Activated CD8-positive, alpha-beta T cell treated with anti-CD3 and anti-CD28 coated beads, Interleukin-2, amount 10 ng/mL, durations not matched to agents 7 days and 5 days (primary cell): ENCODE results near the gene ERLEC1. TPM values are rescaled to one million over a fixed set of nuclear protein-coding genes. Genes with fewer than 3 reads are reported as not detected.
"Not testable (repeated sequence)": the region's sequence is repeated elsewhere in the genome, so short reads cannot be mapped to it uniquely, and the experiment has no call there.

ENCODE experiments used
- ATAC-seq: fragments of 150-1000 bp; cut with Tn5 transposase; one replicate; pipeline ENCODE4 v1.10.0; 2021; ENCODE audit warnings: moderate library complexity
- CTCF ChIA-PET: fragments of 350-600 bp; sonication (Branson Sonifier 250); formaldehyde crosslinking; loops from one replicate; lab custom pipeline; 2021; ENCODE audit warnings: antibody characterized with exemption; lab: Charles Lee
- POLR2A ChIA-PET: fragments of 350-600 bp; sonication (Branson Sonifier 250); formaldehyde crosslinking; loops from one replicate; lab custom pipeline; 2021; ENCODE audit warnings: antibody characterized with exemption; lab: Charles Lee
- DNase-seq: peaks from one replicate; pipeline ENCODE4 v3.0.0-alpha.2; 2020
- H3K27ac Mint-ChIP-seq: one replicate; pipeline ENCODE4 v1.8.0; 2021; ENCODE audit warnings: mild to moderate bottlenecking, mixed read lengths
- H3K27me3 Mint-ChIP-seq: one replicate; pipeline ENCODE4 v1.8.0; 2021; ENCODE audit warnings: low read depth, mixed read lengths
- H3K36me3 Mint-ChIP-seq: one replicate; pipeline ENCODE4 v1.8.0; 2021; ENCODE audit warnings: low read depth, mixed read lengths
- H3K4me1 Mint-ChIP-seq: one replicate; pipeline ENCODE4 v1.8.0; 2021; ENCODE audit warnings: low read depth, mixed read lengths
- H3K4me3 Mint-ChIP-seq: one replicate; pipeline ENCODE4 v1.8.0; 2021; ENCODE audit warnings: mild to moderate bottlenecking, mixed read lengths
- H3K9me3 Mint-ChIP-seq: one replicate; pipeline ENCODE4 v1.8.0; 2022; ENCODE audit warnings: mixed read lengths; ENCODE audit not compliant: insufficient read depth
- total RNA-seq, 2 experiments: library from RNA; stranded (reverse); gene quantifications; one replicate each; pipeline ENCODE4 v1.2.3, GENCODE V29; 2021

The ERLEC1 gene
- total RNA-seq, 2 experiments from 2014 or later = 19.5 to 20.9 TPM

DNA sequence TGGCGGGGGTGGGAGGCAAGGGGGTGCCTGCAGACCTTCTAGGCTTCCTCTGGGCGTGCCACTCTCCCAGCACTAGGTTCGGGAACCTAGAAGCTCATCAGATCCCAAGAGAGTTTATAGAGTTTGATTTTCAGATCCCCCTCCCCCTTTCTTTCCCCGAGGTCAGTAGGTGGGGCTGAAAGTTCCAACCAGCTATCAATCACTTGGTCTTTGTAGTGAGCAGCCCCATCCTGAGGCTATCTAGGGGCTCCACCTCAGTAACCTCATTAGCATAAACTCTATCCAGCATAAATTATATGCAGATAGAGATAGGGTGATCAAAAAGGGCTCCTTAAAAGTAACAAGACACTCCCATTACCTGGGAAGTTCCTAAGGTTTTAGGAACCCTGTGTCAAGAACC, 32.8 kb downstream of the ERLEC1 start:
- Mint-ChIP-seq H3K4me1 (no peaks in the 10 kb centered on the region), H3K4me3 (no peak overlapping the region), H3K36me3 (peaks cover 18% of the 10 kb centered on the region), H3K9me3 (no peaks in the 10 kb centered on the region), H3K27ac (no peak overlapping the region), H3K27me3 (no peaks in the 10 kb centered on the region)
- ATAC-seq (no peak), DNase-seq (no peak)
- POLR2A ChIA-PET = no interaction called here
- CTCF ChIA-PET = no interaction called here

- CTCF ChIA-PET = no interaction called here
- Mint-ChIP-seq H3K27me3 (no peaks in the 10 kb centered on the region), H3K36me3 (peaks cover 18% of the 10 kb centered on the region), H3K9me3 (no peaks in the 10 kb centered on the region), H3K27ac (no peak overlapping the region), H3K4me3 (no peak overlapping the region), H3K4me1 (no peaks in the 10 kb centered on the region)
- POLR2A ChIA-PET = no interaction called here
- no peak for ATAC-seq
- no peak for DNase-seq
Observed at GRCh38 chr2:53820048-53820447, 33.2 kb downstream of the ERLEC1 start.

DNA sequence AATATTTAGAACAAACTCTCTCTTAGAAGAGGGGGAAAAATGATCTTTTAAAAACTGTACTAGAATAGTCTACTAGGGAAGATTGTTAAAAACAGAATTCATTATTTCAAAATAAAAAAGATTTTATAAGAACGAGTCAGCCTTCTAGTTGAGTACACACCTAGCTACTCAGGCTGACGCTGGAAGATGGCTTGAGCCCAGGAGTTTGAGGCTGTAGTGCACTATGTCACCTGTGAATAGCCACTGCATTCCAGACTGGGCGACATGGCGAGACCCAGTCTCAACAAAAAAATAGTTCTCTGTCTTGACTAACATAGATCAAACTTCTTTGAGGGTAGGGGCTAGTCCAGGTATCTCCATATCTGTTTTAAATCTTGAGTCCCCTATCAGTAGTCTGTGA, 33.9 kb downstream of the ERLEC1 start:
- ChIA-PET CTCF (interaction anchor here (0.6 kb wide), 1 partner anchor 40 kb away, joined by 6 read pairs; no protein-coding TSS in a partner anchor), POLR2A (no interaction called here)
- no peak for ATAC-seq
- Mint-ChIP-seq H3K4me1 (no peaks in the 10 kb centered on the region), H3K27ac (no peak overlapping the region), H3K36me3 (peaks cover 11% of the 10 kb centered on the region), H3K9me3 (no peaks in the 10 kb centered on the region), H3K27me3 (no peaks in the 10 kb centered on the region), H3K4me3 (no peak overlapping the region)
- DNase-seq = no peak

GRCh38 chr2:53821810-53822209, 35.0 kb downstream of the ERLEC1 start:
- H3K4me1 Mint-ChIP-seq = no peaks in the 10 kb centered on the region
- ChIA-PET CTCF (no interaction called here), POLR2A (interaction anchor here (0.6 kb wide), 1 partner anchor 161 kb away, joined by 3 read pairs; no protein-coding TSS in a partner anchor)
- no peak overlapping the region for H3K4me3 Mint-ChIP-seq
- H3K27ac Mint-ChIP-seq = no peak overlapping the region
- no peaks in the 10 kb centered on the region for H3K27me3 Mint-ChIP-seq
- H3K36me3 Mint-ChIP-seq = peaks cover 6% of the 10 kb centered on the region
- no peaks in the 10 kb centered on the region for H3K9me3 Mint-ChIP-seq
- ATAC-seq = no peak
- no peak for DNase-seq

DNA sequence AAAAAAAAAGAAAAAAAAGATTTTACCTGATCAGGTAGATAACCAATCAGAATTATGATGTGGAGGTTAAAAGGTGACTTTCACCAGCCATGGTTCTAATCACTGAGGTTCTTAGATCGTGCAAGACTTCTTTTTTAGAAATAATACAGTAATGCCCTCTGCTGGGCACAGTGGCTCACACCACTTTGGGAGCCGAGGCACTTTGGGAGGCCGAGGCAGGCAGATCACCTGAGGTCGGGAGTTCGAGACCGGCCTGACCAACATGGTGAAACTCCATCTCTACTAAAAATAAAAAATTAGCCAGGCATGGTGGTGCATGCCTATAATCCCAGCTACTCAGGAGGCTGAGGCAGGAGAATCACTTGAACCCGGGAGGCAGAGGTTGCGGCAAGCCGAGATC, 36.8 kb downstream of the ERLEC1 start:
- DNase-seq = peak; percentile 29
- ATAC-seq, H3K36me3 Mint-ChIP-seq, H3K4me3 Mint-ChIP-seq, POLR2A ChIA-PET, H3K27me3 Mint-ChIP-seq, H3K4me1 Mint-ChIP-seq, H3K27ac Mint-ChIP-seq, H3K9me3 Mint-ChIP-seq, CTCF ChIA-PET: not testable (repeated sequence)

GRCh38 chr2:53826030-53826410, 39.2 kb downstream of the ERLEC1 start:
- ATAC-seq (no peak), DNase-seq (no peak)
- POLR2A ChIA-PET = no interaction called here
- Mint-ChIP-seq H3K27me3 (no peaks in the 10 kb centered on the region), H3K27ac (no peak overlapping the region), H3K36me3 (peaks cover 2% of the 10 kb centered on the region), H3K4me1 (no peaks in the 10 kb centered on the region), H3K4me3 (no peak overlapping the region), H3K9me3 (no peaks in the 10 kb centered on the region)
- CTCF ChIA-PET = no interaction called here

DNA sequence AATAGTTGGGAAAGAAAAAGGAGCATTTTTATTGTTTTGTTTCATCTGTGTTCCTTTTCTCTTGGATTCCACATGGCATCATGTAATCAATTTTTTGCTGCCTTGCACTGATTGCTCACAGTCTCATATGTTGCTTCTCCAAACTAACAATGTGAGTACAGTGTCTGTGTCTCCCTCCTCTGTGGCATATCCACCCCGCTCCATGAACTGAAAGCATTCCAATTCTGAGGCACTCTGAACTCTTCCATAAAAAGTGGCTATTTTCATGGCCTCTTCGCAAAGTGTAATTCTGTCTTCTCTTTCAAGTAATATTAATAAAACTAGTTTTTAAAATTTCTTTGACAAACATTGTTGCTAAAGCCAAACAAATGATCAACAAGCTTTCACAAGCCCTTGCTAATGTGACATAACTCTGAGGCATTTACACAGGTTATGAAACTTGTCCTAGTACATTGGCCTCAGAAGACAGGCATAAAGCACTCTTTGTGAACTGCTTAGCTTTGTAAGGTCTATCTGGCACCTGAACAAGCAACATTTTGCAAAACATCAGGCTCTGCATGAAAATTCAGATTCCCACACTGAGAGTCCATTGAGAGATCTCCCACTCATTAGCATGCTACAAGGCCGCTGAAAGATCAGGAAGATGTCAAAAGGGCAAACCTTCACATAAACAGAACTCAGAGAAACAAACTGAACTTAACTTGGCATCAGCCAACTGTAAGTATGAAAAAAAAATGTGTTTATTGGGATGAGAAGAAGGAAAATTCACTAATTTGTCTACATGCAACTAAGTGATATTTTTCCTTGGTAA, 39.9 kb downstream of the ERLEC1 start:
- CTCF ChIA-PET = no interaction called here
- DNase-seq (no peak), ATAC-seq (no peak)
- no peak overlapping the region for H3K4me3 Mint-ChIP-seq
- POLR2A ChIA-PET = interaction anchor here (0.6 kb wide), 1 partner anchor 41 kb away, joined by 3 read pairs; no protein-coding TSS in a partner anchor
- peaks cover 2% of the 10 kb centered on the region for H3K36me3 Mint-ChIP-seq
- no peaks in the 10 kb centered on the region for H3K9me3 Mint-ChIP-seq
- no peaks in the 10 kb centered on the region for H3K4me1 Mint-ChIP-seq
- H3K27ac Mint-ChIP-seq = no peak overlapping the region
- no peaks in the 10 kb centered on the region for H3K27me3 Mint-ChIP-seq

- H3K4me1 Mint-ChIP-seq = no peaks in the 10 kb centered on the region
- ChIA-PET POLR2A (no interaction called here), CTCF (no interaction called here)
- no peak for DNase-seq
- H3K36me3 Mint-ChIP-seq = peaks cover 2% of the 10 kb centered on the region
- no peaks in the 10 kb centered on the region for H3K27me3 Mint-ChIP-seq
- no peak for ATAC-seq
- no peak overlapping the region for H3K4me3 Mint-ChIP-seq
- no peaks in the 10 kb centered on the region for H3K9me3 Mint-ChIP-seq
- no peak overlapping the region for H3K27ac Mint-ChIP-seq
Observed at GRCh38 chr2:53827398-53828175, 40.7 kb downstream of the ERLEC1 start.

DNA sequence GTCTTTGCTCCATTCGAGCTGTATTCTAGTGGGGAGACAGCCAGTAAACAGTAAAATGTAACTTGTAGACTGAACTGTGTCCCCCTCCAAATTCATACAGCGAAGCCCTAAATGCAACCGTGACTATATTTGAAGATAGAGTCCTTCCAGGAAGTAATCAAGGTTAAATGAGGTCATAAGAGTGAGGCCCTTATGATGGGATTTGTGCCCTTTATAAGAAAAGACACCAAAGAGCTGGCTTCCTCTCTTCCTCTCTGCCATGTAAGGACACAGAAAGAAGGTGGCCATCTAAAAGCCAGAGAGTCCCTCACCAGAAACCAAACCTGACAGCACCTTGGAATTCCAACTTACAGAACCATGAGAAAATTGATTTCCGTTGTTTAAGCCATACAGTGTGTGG, 41.5 kb downstream of the ERLEC1 start:
- no peak for ATAC-seq

DNA sequence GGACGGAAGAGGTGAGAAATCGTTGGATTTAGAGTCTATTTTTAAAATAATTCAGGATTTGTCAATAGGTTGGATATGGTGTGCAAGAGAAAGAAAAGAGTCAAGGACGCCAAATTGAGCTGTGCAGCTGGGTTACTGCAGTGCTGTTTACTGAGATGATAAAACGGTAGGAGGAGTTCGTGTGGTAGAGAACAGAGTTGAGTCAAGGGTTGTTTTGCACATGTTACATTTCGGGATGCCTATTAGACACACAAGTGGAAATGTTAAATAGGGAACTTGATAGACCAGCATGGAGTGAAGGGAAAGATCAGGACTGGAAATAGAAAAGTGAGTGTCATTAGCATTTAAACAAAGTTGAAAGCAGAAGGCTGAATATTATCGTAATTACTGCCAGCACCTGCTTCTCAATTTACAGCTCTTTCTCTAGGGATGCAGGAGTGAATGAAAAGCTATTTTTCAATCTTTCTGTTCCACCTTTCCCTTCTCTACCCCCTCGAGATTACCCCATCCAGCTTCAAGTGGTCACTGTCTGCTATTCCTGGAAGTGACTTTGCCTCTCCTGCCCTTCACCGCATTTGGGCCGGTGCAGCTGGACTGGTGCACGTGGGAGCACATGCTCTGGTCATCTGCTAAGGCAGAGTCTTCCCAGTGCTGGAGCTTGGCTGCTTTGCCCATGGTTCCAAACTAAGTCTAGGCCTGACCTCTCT, 42.6 kb downstream of the ERLEC1 start:
- ChIA-PET CTCF (no interaction called here), POLR2A (no interaction called here)
- Mint-ChIP-seq H3K27ac (no peak overlapping the region), H3K4me3 (no peak overlapping the region), H3K4me1 (no peaks in the 10 kb centered on the region), H3K27me3 (no peaks in the 10 kb centered on the region), H3K9me3 (no peaks in the 10 kb centered on the region), H3K36me3 (peaks cover 2% of the 10 kb centered on the region)
- DNase-seq = no peak
- no peak for ATAC-seq

More for the DNA sequence above, 41.5 kb downstream of the ERLEC1 start:
- POLR2A ChIA-PET = no interaction called here
- Mint-ChIP-seq H3K4me1 (no peaks in the 10 kb centered on the region), H3K27me3 (no peaks in the 10 kb centered on the region), H3K4me3 (no peak overlapping the region), H3K36me3 (peaks cover 2% of the 10 kb centered on the region), H3K27ac (no peak overlapping the region), H3K9me3 (no peaks in the 10 kb centered on the region)
- CTCF ChIA-PET = no interaction called here
- no peak for DNase-seq

- H3K9me3 Mint-ChIP-seq, CTCF ChIA-PET: not testable (repeated sequence)
Observed at GRCh38 chr2:53829980-53830290, 43.1 kb downstream of the ERLEC1 start.

DNA sequence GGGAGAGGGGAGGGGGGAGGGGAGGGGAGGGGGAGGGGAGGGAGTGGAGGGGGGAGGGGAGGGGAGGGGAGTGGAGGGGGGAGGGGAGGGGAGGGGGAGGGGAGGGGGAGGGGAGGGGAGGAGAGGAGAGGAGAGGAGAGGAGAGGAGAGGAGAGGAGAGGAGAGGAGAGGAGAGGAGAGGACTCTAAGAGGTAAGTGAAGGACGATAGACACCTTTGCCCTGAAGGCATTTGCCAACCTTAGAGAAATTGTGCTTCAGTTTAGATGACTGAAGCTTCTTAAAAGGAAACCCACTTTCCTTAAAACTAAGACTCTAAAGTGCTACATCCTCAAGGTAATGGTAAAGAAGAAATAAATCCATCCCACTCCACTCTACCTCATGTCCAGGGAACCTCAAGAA, 53.7 kb downstream of the ERLEC1 start:
- Mint-ChIP-seq H3K27me3 (no peaks in the 10 kb centered on the region), H3K9me3 (no peaks in the 10 kb centered on the region), H3K4me3 (no peak overlapping the region), H3K27ac (no peak overlapping the region), H3K4me1 (peaks cover 4% of the 10 kb centered on the region), H3K36me3 (no peaks in the 10 kb centered on the region)
- DNase-seq (no peak), ATAC-seq (no peak)
- POLR2A ChIA-PET = no interaction called here
- CTCF ChIA-PET = no interaction called here

More at GRCh38 chr2:53829980-53830290, 43.1 kb downstream of the ERLEC1 start:
- POLR2A ChIA-PET, H3K36me3 Mint-ChIP-seq, H3K27ac Mint-ChIP-seq, H3K27me3 Mint-ChIP-seq, ATAC-seq, H3K4me3 Mint-ChIP-seq, DNase-seq, H3K4me1 Mint-ChIP-seq: not testable (repeated sequence)
